GM19468 (cell line): Measurements from ENCODE around the gene CSNK1G1.

Experiments
- ATAC-seq: cut with Tn5 transposase; IDR thresholded peaks from one replicate; pipeline ENCODE4 v1.9.1; 2021; ENCODE audit warnings: mild to moderate bottlenecking, moderate library complexity, moderate number of reproducible peaks; ENCODE audit not compliant: unreplicated experiment; ENCODE audit errors: extremely low read depth

Gene CSNK1G1

DNA sequence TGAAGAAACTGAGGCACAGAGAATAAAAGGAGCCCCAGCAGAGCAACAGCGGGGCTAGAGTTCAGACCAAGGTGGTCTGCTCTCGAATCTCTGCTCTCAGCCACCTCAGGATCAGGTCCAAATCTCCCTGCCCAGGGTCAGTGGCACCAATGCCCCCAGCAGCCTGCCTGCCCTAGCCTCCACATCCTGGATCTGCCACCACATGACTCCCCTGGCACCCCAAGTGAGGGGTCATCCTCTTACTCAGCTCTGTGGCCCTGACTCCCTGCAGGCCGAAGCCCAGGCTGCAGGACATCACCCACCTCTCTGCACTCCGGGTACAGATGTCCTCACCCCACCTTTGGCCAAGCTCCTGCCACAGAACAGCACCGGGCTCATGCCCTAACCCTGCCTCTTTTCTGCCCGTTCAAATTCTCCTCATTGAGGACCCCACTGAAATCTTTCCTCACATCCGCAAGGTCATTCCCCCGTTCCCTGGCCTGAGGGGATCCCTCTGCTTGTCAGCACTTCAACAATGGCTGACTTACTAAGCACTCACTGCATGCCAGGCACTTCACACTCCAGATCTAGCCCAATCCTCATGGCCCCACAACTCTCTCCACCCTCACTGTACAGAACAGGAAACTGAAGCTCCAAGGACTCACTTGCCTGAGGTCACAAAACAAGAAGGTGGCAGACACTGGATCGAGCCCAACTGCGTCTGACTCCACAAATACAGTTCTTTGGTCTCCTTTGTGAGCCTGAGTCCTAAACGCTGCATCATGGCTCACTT lies 197.4 kb downstream of the CSNK1G1 start:
- ATAC-seq: no peak

DNA sequence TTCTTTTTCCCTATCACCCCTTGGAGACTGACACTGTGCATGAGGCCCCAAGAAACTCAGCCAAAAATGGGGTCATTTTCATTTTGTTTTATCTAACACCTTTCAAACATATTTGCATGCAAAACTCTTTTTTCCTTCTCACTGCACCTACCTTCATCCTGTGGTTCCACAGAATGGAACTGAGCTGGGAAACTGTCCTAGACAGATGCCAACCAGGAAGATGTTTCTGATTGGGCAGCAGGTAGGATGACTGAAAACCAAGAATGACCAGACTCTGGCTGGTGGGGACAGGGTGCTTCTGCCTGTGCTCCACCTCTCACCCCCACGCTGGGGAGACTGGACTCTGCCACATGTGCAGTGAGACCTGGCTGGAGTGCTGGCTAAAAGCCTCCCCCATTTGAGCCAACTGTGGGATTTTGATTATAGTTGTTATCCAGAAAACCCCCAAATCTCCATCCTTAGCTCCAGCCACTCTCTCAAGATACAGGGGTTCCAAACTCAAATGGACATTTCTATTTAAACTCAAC lies 198.3 kb downstream of the CSNK1G1 start:
- ATAC-seq: no peak

DNA sequence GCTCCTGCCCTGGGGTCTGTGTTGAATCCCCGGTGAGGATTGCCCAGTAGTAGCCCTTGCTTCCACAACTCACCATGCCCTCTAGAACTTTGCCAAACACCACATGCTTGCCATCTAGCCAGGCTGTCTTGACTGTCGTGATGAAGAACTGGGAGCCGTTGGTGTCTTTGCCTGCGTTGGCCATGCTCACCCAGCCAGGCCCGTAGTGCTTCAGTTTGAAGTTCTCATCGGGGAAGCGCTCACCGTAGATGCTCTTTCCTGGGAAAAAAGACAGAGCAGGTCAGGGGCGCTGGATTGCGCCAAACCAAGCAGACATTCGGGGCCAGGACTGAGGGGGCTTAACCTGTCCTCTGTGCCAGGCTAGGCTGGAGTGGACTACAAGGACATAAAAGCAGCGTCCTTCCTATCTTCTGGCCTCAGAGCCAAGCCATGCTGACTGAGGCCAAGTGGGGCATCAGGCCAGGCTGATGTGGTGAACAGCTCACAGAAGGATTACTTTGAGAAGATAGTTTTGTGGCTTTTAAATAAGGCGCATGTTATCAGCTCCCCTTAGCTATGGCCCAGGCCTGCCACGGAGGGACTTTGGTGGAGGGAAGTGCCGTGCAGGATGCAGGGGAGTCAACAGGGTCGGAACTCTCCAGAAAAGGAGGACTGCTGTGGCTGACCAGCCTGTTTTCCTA lies 199.2 kb downstream of the CSNK1G1 start:
- ATAC-seq: no peak

DNA sequence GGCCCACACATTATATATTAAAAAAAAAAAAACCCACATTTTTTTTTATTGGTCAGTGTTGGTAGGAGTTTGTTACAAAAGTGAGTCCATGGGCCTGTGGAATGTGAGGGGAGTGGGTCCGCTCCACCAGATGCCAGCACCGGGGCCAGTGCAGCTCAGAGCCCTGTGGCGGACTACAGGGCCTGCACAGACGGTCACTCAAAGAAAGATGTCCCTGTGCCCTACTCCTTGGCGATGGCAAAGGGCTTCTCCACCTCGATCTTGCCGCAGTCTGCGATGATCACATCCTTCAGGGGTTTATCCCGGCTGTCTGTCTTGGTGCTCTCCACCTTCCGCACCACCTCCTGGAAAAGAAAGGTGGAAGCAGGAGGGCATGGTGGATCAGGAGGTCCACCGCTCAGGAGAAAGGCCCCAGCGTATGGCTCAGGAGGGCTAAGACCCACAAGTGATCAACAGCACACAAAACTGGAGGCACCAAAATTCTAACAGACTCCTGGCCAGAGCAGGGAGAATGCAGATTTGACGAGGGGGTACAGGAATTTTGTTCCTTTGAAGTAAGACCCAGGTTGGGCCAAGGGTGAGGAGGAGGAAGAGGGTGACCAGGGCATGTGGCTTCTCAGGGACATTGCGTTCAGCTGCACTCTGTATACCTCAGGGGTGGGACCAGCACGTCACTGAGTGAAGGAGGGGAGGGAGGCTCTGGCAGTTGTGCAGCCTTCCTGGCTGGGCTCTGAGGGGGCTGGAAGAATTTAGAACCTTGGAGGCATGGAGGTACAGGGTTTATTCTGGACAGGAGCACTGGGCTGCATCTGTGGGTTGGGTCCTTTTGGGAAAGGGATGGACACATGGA lies 199.9 kb downstream of the CSNK1G1 start:
- no peak for ATAC-seq

DNA sequence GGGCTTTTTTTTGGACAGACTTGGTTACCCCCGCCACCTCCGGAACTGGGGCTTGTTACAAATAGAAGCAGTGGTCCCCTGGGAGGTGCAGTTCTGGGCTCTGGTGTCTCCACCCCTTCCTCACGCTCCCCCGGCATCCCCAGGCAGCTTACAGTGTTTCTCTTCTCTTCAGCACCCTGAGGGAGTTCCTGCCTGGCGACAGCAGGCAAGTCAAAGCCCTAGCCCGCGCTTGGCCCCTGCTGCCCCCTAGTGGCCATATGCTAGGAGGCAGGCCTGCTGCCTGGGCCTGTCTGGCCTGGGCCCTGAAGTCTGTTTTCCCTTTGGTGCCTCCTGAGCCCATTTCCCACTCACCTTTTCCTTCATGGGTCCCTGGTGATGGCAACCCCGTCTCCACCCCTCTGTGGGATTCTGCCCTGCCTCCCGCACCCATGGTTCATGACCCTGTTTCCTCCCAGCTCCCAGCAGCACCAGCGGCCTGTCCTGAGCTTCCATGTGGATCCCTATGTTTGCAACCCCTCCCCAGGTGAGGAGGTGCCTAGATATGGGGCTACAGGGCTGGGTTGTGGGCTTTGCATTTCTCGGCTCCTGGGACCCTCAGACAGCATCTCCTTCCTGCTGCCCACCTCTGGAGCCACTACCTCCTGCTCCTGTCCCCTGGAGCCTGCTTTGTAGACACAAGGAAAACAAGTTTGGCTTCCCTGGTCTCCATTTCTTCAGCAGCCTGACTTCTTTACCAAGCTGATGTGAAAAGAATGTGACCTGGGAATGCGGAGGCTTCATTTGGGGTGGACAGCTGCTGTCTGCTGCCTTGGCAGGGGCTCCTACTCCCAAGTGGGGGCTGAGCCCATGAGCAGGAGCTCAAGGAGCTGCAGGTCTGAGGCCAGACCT lies 202.2 kb downstream of the CSNK1G1 start:
- ATAC-seq: peak; percentile 60

DNA sequence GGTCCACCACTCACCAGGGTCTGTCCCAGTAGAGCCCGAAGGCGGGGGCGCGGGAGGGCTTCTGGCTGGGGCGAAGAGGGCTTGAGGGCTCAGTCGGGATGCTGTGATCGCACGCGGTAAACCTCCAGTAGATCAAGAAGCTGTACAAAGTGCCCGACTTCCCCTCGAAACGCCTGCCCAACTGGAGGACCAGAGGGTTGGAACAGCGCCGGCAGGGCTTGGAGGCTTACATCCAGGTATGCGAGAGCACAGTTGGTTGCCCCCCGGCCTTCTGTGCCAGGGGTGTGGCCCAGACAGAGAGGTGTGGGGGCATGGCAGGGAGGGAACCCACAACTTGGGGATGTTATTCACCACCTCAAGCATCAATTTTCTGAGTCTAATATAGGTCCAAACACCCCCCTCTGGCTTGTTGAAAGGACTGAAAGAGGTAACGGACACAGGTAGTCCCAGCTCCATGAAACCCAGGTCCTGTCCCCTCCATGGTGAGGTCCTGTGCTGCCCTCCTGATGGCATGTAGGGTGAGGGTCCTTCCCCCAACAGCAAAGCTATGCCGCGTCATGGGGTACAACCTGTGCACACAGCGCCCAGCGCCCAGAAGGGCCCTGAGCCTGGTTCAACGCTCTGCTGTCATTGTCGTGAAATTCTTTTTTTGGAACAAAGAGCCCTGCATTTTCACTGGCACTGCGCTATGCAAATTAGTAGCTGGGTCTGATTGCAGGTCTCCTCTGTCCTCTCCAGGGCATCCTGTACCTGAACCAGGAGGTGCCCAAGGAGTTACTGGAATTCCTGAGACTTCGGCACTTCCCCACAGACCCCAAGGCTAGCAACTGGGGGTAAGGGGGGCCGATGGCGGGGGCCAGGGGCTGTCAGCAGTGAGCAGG lies 203.2 kb downstream of the CSNK1G1 start:
- no peak for ATAC-seq

DNA sequence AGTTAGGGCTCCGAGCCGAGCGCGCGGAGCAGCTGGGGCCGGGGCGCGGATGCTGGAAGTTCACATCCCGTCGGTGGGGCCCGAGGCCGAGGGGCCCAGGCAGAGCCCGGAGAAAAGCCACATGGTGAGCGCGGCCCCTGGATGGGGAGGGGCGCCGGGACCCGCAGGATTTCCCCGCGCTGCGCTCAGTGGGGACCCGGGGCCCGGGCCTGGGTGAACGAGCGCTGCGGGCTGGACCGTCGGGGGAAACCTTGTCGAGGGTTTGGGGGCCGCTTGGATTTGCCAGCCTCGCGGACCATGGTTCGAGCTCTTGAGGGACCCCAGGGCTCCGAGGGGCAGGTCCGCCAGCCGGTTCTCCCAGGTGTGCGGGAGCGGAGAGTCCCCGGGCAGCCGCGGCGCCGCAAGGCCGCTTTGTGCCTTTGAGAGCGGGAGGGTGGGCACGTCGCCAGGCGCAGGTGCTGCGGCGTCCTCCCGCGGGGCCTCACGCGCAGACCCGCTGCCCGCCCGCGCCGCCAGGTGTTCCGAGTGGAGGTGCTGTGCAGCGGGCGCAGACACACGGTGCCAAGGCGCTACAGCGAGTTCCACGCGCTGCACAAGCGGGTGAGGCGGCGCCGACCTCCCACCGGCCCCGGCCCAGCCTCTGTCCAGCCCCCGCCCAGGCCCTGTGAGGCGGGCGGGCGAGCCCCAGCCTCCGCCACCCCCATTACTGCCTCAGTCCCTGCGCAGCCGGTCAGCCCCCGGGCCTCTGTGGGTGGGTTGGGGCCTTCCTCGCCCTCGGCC lies 204.1 kb downstream of the CSNK1G1 start, which contains the start of gene SNX22:
SNX22 (plus strand) TSS at position 5 of the 780 bp plus-strand sequence; CDS start at position 50, 45 bp downstream.
- ATAC-seq: no peak

DNA sequence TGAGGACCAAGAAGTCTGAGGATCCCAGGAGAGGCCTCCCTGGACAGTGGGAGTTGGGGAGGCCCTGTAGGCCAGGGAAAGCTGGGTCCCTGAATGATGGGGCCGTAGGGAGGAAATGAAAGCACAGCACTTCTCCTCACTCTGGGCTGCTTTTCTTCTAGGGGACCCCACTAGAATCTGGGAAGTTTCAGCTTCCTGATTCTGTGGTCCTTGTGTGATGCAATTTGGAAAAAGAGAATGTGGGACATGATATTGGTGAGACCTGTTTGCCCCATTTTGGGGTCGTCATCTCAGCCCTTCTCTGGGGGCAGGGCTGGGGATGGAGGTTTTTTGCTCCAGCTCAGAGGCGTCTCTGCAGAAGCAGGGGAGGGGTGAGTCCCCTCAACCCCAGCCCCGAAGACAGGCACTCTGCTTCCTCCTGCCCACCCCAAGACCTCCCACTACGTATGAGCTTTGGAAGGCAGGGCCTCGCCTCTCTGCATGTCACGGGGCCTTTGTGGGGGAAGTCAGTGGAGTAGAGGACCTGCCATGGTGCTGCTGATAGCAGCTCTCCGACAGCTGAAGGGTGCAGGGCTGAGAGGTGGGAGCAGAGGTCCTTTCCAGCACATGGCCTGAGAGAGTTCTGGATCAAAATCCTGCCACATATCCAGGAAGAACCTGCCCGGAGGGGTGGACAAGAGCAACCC lies 205.9 kb downstream of the CSNK1G1 start:
- ATAC-seq: no peak

DNA sequence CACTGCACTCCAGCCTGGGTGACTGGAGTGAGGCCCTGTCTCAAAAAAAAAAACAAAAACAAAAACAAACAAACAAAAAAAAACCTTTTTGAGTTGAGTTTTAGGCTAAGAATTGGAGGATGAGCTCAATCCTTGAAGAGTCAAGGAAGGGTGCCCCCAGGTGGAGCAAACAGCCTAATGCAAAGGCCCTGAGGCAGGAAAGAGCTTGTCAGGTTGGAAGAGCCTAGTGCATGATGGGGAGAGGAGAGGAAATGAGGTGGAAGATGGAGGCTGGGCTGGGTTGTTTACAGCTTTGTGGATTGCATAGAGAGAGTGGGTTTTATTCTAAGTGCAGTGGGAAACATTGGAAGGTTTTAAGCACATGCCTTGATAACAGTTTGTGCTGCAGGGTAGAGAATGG lies 206.5 kb downstream of the CSNK1G1 start:
- no peak for ATAC-seq

DNA sequence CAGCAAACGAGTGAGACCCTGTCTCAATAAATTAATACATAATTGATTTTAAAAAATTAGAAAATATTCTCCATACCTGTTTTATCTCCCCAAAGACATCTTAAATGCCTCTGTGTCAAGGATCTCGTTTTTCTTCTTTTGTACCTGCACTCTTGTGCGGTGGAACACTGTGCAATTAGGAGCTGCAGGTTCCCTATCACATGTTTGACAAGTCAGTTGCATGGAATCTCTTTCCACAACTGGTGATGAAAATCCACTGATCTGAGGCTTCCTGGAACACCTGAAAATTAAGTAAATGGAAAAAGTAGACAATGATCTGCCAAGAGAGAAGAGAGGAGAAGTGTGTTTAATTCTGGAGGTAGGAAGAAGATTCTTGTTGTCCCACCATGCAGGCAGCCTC lies 207.4 kb downstream of the CSNK1G1 start:
- no peak for ATAC-seq

DNA sequence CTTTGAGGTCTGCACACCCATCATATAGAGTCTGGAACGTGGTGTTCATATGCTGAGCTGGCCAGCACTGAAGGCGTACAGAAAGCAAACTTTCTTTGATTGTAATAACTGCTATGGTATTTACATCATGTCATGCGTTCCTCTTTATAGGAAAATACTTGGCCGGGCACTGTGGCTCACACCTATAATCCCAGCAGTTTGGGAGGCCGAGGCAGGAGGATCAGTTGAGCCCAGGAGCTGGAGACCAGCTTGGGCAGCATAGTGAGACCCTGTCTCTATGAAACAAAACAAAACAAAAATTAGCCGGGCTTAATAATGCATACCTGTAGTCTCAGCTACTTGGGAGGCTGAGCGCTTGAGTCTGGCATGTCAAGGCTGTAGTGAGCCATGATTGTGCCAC lies 207.8 kb downstream of the CSNK1G1 start:
- ATAC-seq: no peak

DNA sequence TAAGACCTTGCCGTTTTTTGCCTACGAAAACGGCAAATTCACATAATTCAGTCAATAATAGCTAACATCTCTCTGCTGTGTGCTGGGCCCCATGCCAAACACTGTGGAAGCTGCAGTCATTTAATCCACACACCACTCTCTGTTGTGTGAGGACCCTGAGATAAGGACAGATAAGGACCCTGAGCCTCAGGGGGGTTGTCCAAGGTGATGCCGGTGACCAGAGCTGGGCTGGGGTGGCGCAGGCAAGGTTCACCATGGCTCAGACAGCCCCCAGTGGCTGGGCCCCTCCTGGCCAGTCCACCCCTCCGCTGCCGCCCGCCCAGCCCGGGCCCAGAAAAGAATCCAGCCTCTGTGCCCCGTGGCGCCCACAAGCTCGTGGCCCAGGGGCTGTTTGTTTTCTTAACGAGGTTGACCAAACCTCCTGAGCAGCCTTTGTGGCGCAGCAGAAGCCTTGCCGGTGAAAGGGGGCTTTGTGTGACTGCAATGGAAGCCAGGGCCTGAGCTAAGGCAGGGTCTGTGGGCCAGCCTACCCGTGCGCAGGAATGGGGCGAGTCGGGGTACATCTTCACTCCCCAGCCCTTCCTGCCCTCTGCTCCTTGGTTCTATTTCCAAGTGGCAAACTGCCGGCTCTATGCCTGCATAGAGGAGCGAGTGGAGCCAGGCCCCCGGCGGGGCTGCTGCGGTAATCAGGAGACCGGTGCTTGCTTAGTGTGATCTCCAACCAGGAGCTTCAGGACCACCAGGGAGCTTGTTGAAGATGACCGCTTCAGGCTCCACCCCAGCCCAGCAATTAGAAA lies 208.9 kb downstream of the CSNK1G1 start:
- ATAC-seq: no peak

DNA sequence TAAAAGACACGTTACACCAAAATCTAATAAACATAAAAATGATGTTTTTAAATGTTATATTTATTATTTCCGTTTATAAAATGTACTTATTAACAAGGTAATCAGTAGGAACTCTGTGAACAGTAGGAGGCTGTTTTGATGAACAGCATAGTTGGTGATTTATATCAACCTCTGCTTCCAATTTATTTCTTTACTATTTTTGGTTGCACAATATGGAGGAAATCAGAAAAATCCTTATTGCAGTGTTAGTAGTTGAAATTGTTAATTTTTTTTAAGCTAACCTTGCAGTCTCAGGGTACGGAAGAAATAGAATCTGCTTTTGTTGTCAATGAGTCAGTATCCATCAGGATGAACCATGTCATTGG lies 209.5 kb downstream of the CSNK1G1 start:
- no peak for ATAC-seq

DNA sequence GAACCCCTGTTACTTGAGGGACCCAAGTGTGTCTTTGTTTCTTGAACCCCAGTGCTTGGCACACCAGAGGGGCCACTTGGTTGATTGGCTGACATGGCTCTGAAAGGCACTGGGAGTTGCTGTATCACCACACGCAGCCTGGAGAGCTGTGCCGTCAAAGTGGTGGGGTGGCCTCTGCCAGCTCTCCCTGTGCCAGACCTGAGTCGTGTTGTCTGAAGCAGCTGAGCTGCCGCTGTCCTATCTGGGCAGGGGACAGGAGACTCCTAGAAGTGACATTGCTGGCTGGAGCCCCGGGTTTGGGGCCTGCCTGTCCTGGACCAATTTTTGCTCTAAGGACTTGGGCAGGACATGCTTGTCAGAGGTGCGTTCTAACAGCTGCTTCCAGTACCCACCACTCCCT lies 209.9 kb downstream of the CSNK1G1 start:
- ATAC-seq: no peak

DNA sequence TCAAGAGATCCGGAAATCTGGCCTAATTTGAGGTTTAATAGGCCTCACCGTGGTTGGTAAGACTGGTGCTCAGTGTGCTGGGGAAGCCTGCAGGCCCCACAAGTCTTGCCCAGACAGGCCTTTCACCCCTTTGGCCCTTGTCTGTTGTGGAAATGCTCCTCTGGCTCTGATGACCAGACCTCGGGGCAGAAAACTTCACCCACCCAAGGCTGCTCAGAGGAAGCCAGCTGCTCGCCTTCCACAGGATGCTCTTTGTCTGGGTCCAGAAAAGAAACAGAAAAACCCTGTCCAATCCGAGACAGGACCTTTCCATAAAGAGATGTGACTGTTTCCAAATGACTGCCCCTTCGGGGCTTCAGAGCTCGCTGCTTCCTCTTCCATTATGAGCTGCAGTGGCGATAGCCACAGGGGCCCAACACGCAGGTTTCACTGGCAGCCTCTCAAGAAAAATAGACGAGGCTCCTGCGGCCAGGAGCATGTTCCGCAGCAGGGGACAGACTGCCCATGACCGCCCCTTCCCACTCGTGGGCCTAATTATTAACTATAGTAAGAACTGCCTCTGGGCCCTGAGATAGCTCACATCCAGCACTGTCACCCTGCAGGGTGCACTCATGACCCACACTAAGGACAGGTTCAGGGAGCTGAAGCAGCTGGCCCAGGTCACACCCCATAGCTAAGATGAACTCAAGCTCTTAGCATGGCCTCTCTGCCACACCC lies 211.2 kb downstream of the CSNK1G1 start:
- peak; percentile 77 for ATAC-seq

DNA sequence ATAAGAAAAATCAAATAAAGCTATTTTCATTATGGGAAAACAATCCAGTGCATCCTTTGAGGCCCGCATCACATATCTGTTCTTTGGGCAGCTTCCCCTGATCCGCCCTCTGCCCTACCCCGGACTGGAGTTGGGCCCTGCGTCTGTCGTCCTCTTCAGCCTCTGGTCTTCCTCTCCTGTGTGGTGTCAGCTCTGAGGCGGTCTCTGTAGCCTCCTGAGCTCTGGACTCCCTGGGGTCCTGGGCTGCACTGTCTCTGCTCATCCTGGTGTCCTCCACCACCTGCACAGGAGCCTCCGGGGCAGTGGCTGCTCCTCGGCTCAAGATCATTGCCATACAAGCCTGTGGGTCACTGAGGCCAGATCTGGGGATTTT lies 211.8 kb downstream of the CSNK1G1 start:
- ATAC-seq: no peak
